22Rv1 (cell line): ENCODE measurements around the gene SNRPA.

Experiments used
- CTCF ChIP-seq: fragments of 450-650 bp; IDR thresholded peaks from 2 replicates; pipeline ENCODE4 v1.5.1; 2017; ENCODE audit warnings: mild to moderate bottlenecking
- ZFX ChIP-seq: fragments of 450-650 bp; IDR thresholded peaks from 2 replicates; pipeline ENCODE4 v1.6.1; 2017; ENCODE audit warnings: antibody characterized with exemption, borderline replicate concordance

DNA sequence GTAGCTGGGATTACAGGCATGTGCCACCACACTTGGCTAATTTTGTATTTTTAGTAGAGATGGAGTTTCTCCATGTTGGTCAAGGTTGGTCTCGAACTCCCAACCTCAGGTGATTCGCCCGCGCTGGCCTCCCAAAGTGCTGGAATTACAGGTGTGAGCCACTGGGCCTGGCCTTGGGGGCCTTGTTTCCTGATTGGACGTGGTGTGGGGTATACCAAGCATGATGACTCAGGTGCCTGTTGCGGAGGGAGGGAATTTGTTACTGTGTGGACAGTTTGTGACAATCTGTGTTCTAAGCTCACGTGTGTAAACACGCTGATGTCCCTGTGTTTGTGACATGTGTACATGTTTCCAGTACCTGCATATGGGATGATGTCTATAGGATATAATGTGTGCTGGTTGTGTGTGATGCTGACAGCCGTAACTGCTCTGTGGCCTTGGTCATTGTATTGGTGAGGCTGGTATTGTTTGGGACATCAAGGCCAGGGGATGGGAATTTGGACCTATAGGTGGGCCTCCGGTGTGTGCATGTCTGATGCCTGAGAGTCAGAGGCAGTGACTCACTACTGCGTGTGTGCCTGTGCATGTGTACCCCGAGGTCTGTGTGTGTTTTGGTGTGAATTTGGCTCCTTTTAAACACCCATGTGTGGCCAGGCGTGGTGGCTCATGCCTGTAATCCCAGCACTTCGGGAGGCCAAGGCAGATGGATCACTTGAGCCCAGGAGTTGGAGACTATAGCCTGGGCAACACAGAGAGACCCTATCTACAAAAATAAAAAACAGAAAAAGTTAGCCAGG, 46.4 kb downstream of the SNRPA start:
- TF ChIP-seq CTCF (no peak), ZFX (no peak)
